Endothelial cell of umbilical vein (primary cell): ENCODE data around the gene FSIP1. TPM values are rescaled to one million over a fixed set of nuclear protein-coding genes. Genes with fewer than 3 reads are reported as not detected.

ENCODE experiments used
- BruUV-seq: library from RNA; stranded (reverse); fragments of 400-500 nt; replicated peaks from 2 replicates; lab custom pipeline; 2021; lab: Mats Ljungman, UMichigan
- CTCF ChIA-PET: fragments of 300-600, 350-600 bp; sonication (Branson Sonifier 250); formaldehyde crosslinking; loops from one replicate; lab custom pipeline; 2021; ENCODE audit warnings: antibody characterized with exemption, inconsistent platforms; lab: Charles Lee
- POLR2A ChIA-PET: fragments of 300-600, 350-600 bp; sonication (Branson Sonifier 250); formaldehyde crosslinking; loops from one replicate; lab custom pipeline; 2021; ENCODE audit warnings: antibody characterized with exemption, inconsistent platforms; lab: Charles Lee
- DNase-seq: peaks from one replicate; pipeline ENCODE4 v3.0.0-alpha.2; 2011; ENCODE audit warnings: low read depth, low spot score
- FAIRE-seq: peaks from 2 replicates; lab custom pipeline; 2011; peaks lifted over from hg19 to GRCh38; lab: Jason Lieb, UNC
- H2AFZ ChIP-seq: 2 replicates; pipeline ENCODE4 v1.6.0; 2012; ENCODE audit warnings: low read depth, low read length, control low read depth, inconsistent platforms
- H3K27ac ChIP-seq: 2 replicates; pipeline ENCODE4 v1.5.1; 2011; ENCODE audit warnings: low read depth, mild to moderate bottlenecking, control low read depth, low read length, moderate library complexity; ENCODE audit not compliant: insufficient read depth
- H3K27me3 ChIP-seq, 2 experiments: 2 replicates each; pipeline versions ENCODE4 v1.6.0 to v1.6.1; 2011; ENCODE audit warnings: low read length in 2 of 2, mixed read lengths in 1 of 2; ENCODE audit not compliant: control insufficient read depth in 2 of 2, insufficient read depth in 2 of 2
- H3K36me3 ChIP-seq, 2 experiments: 2 replicates in 1 of 2; 3 replicates in 1 of 2; pipeline ENCODE4 v1.5.1; 2011; ENCODE audit warnings: low read length in 2 of 2, mild to moderate bottlenecking in 1 of 2, moderate library complexity in 1 of 2; ENCODE audit not compliant: control insufficient read depth in 2 of 2, insufficient read depth in 2 of 2; ENCODE audit errors: extremely low read depth in 1 of 2
- H3K4me1 ChIP-seq: 3 replicates; pipeline ENCODE4 v1.5.1; 2011; ENCODE audit warnings: mild to moderate bottlenecking, low read length; ENCODE audit not compliant: control insufficient read depth, insufficient read depth; ENCODE audit errors: extremely low read depth
- H3K4me2 ChIP-seq: 2 replicates; pipeline ENCODE4 v1.6.1; 2011; ENCODE audit warnings: low read length, control low read depth, mixed read lengths; ENCODE audit not compliant: insufficient read depth
- H3K4me3 ChIP-seq, 3 experiments: fragments of 200-600 bp in 1 of 3; sonication (generic), shearing (Covaris generic) in 1 of 3; replicated peaks in 1 of 3; 2 replicates each; pipeline ENCODE4 v1.5.1; 2011 to 2016; ENCODE audit warnings: control low read depth in 3 of 3, low read length in 3 of 3, mild to moderate bottlenecking in 2 of 3, inconsistent platforms in 1 of 3, low read depth in 1 of 3, moderate library complexity in 1 of 3; ENCODE audit not compliant: insufficient read depth in 1 of 3
- H3K79me2 ChIP-seq: 2 replicates; pipeline ENCODE4 v1.6.0; 2012; ENCODE audit warnings: low read length, inconsistent platforms; ENCODE audit not compliant: control insufficient read depth, insufficient read depth
- H3K9ac ChIP-seq: replicated peaks from 2 replicates; pipeline ENCODE3; 2011; ENCODE audit warnings: low read length, control low read depth; ENCODE audit not compliant: insufficient read depth; ENCODE audit errors: extremely low read depth
- H3K9me1 ChIP-seq: replicated peaks from 3 replicates; pipeline ENCODE4 v1.6.0; 2011; ENCODE audit warnings: mild to moderate bottlenecking, low read length; ENCODE audit not compliant: control insufficient read depth, insufficient read depth; ENCODE audit errors: extremely low read depth
- H3K9me3 ChIP-seq: replicated peaks from 2 replicates; pipeline ENCODE4 v1.5.1; 2012; ENCODE audit warnings: low read length, inconsistent platforms; ENCODE audit not compliant: control insufficient read depth, insufficient read depth
- H4K20me1 ChIP-seq: replicated peaks from 2 replicates; pipeline ENCODE3; 2011; ENCODE audit warnings: mild to moderate bottlenecking, low read length; ENCODE audit not compliant: control insufficient read depth, insufficient read depth; ENCODE audit errors: extremely low read depth
- CTCF ChIP-seq, 2 donors: IDR thresholded peaks; 1 replicate in 1 of 2; 2 replicates in 1 of 2; pipeline ENCODE4 v1.5.1; 2011; ENCODE audit warnings: low read length in 2 of 2, mild to moderate bottlenecking in 2 of 2, moderate library complexity in 2 of 2, control low read depth in 1 of 2, inconsistent platforms in 1 of 2, low read depth in 1 of 2; ENCODE audit not compliant: insufficient read depth in 1 of 2; ENCODE audit errors: extremely low read depth in 1 of 2
- EZH2 ChIP-seq: IDR thresholded peaks from 2 replicates; pipeline ENCODE4 v1.6.1; 2012; ENCODE audit warnings: borderline replicate concordance, low read depth, mild to moderate bottlenecking, moderate library complexity, low read length, inconsistent platforms; ENCODE audit not compliant: severe bottlenecking
- FOS ChIP-seq: IDR thresholded peaks from 2 replicates; pipeline ENCODE4 v1.6.1; 2011; ENCODE audit warnings: mild to moderate bottlenecking, low read length, moderate library complexity, borderline replicate concordance; ENCODE audit not compliant: insufficient read depth
- GATA2 ChIP-seq: IDR thresholded peaks from 2 replicates; pipeline ENCODE4 v1.7.0; 2011; ENCODE audit warnings: low read depth, mild to moderate bottlenecking, moderate library complexity, mixed read lengths, low read length; ENCODE audit not compliant: insufficient read length, insufficient read depth
- JUN ChIP-seq: IDR thresholded peaks from 2 replicates; pipeline ENCODE4 v1.6.1; 2011; ENCODE audit warnings: borderline replicate concordance, low read depth; ENCODE audit not compliant: insufficient read length, insufficient read depth
- MAX ChIP-seq: IDR thresholded peaks from 2 replicates; pipeline ENCODE4 v1.6.1; 2011; ENCODE audit not compliant: insufficient read depth, insufficient read length
- MYC ChIP-seq: IDR thresholded peaks from one replicate; pipeline ENCODE4 v1.6.1; 2011; ENCODE audit warnings: mild to moderate bottlenecking, low read depth, low read length
- POLR2A ChIP-seq: IDR thresholded peaks from 2 replicates; pipeline ENCODE4 v1.6.1; 2012; ENCODE audit warnings: low read depth, mild to moderate bottlenecking, control low read depth, low read length
- POLR2AphosphoS5 ChIP-seq: IDR thresholded peaks from 2 replicates; pipeline ENCODE4 v1.6.1; 2012; ENCODE audit warnings: low read depth, mild to moderate bottlenecking, control low read depth, low read length, moderate library complexity; ENCODE audit not compliant: insufficient read depth
- dilution Hi-C: fragments of 300-500 bp; cut with MboI; formaldehyde crosslinking; loops from one replicate; pipeline ENCODE4 v1.15.0; 2019; ENCODE audit warnings: low sequenced_read_pairs; ENCODE audit not compliant: extremely low pct_ligation_motif_present
- intact Hi-C: fragments of 100-400 bp; cut with micrococcal nuclease; formaldehyde crosslinking; loops from one replicate; pipeline ENCODE4 v1.10.0; 2022
- polyA plus RNA-seq, 4 experiments: library from polyadenylated mRNA; depleted of rRNA in 3 of 4; stranded (reverse) in 3 of 4; unstranded in 1 of 4; fragments of >200 nt; gene quantifications; 2 replicates each; pipeline versions ENCODE4 v1.2.1 to v1.2.3, GENCODE V29; 2011 to 2012; ENCODE audit warnings: missing spikeins in 1 of 4
- total RNA-seq: library from RNA; stranded (reverse); gene quantifications from 2 replicates; pipeline ENCODE4 v1.2.3, GENCODE V29; 2021

Gene FSIP1
- total and polyA plus RNA-seq, 2 donors (not counting 3 experiments of a cell fraction or from before 2014, with no cell fraction given) = 0.23 to 1.1 TPM

- ChIA-PET CTCF (interaction anchor here (1.0 to 5.8 kb wide), 7 partner anchors 9 to 127 kb away, joined by 3 to 63 read pairs (median 5); no protein-coding TSS in a partner anchor), POLR2A (no interaction called here)
- dilution Hi-C loops (no loop called here), intact Hi-C loops (loop anchor here (2.0 to 10.0 kb wide), 4 partner anchors 13 to 295 kb away; partner anchors contain the start of gene GPR176)
- Histone ChIP-seq H3K27me3 (no peaks in the 10 kb centered on the region), H3K4me1 (peaks cover 37% of the 10 kb centered on the region), H3K27ac (peak overlapping the region; percentile 61), H3K79me2 (no peaks in the 10 kb centered on the region), H3K4me3 (no peak overlapping the region), H3K9me3 (no peaks in the 10 kb centered on the region), H4K20me1 (no peaks in the 10 kb centered on the region), H3K9ac (no peak overlapping the region), H3K36me3 (no peaks in the 10 kb centered on the region), H2AFZ (no peak overlapping the region), H3K4me2 (no peak overlapping the region), H3K9me1 (no peaks in the 10 kb centered on the region)
- FAIRE-seq (no peak), DNase-seq (no peak)
- BruUV-seq = TSS peak; percentile 76
- no peak for TF ChIP-seq JUN
- TF ChIP-seq GATA2 = no peak
- TF ChIP-seq POLR2A = no peak
- TF ChIP-seq MYC = no peak
- TF ChIP-seq FOS = no peak
- TF ChIP-seq EZH2 = no peak
- TF ChIP-seq MAX = no peak
- TF ChIP-seq POLR2AphosphoS5 = no peak
- no peak for TF ChIP-seq CTCF (IDR thresholded peaks at IDR 0.05; ENCODE audit: extremely low read depth in 1 of 2, insufficient read depth in 1 of 2, low read depth in 1 of 2, low read length in 2 of 2)
Measured at GRCh38 chr15:39629906-39630305, 152.7 kb downstream of the FSIP1 start.
